H9 (cell line): ENCODE measurements around the gene PSMC1. TPM values are rescaled to one million over a fixed set of nuclear protein-coding genes. Genes with fewer than 3 reads are reported as not detected.

Source experiments
- DNase-seq: peaks from one replicate; pipeline ENCODE4 v3.0.0-alpha.2; 2017
- H2AFZ ChIP-seq: one replicate; pipeline ENCODE4 v1.6.1; 2013; ENCODE audit warnings: mild to moderate bottlenecking, low read length, control low read depth, moderate library complexity
- H2AK5ac ChIP-seq: 2 replicates; pipeline ENCODE4 v1.6.1; 2013; ENCODE audit warnings: low read length, control low read depth, mixed read lengths; ENCODE audit not compliant: insufficient read length
- H2BK120ac ChIP-seq: one replicate; pipeline ENCODE4 v1.6.1; 2013; ENCODE audit warnings: low read depth, mild to moderate bottlenecking, low read length, control low read depth, inconsistent platforms; ENCODE audit not compliant: poor library complexity, severe bottlenecking
- H2BK12ac ChIP-seq: 2 replicates; pipeline ENCODE4 v1.6.1; 2013; ENCODE audit warnings: low read length, control low read depth, mixed read lengths, low read depth; ENCODE audit not compliant: insufficient read length
- H2BK15ac ChIP-seq: 2 replicates; pipeline ENCODE4 v1.6.1; 2013; ENCODE audit warnings: low read depth, low read length, control low read depth
- H2BK20ac ChIP-seq: one replicate; pipeline ENCODE4 v1.6.1; 2013; ENCODE audit warnings: low read depth, mild to moderate bottlenecking, low read length, control low read depth, inconsistent platforms; ENCODE audit not compliant: poor library complexity, severe bottlenecking
- H2BK5ac ChIP-seq: 2 replicates; pipeline ENCODE4 v1.6.1; 2013; ENCODE audit warnings: low read length, control low read depth, mixed read lengths; ENCODE audit not compliant: insufficient read length
- H3K14ac ChIP-seq: 2 replicates; pipeline ENCODE4 v1.6.1; 2013; ENCODE audit warnings: low read length, control low read depth; ENCODE audit not compliant: insufficient read depth
- H3K18ac ChIP-seq: 2 replicates; pipeline ENCODE4 v1.6.1; 2013; ENCODE audit warnings: low read depth, mild to moderate bottlenecking, mixed read lengths, low read length, control low read depth; ENCODE audit not compliant: insufficient read length
- H3K23ac ChIP-seq: 2 replicates; pipeline ENCODE4 v1.6.1; 2013; ENCODE audit warnings: low read length, control low read depth, mixed read lengths, low read depth; ENCODE audit not compliant: insufficient read length
- H3K23me2 ChIP-seq: 2 replicates; pipeline ENCODE4 v1.6.1; 2013; ENCODE audit warnings: low read depth, mild to moderate bottlenecking, mixed read lengths, low read length, control low read depth; ENCODE audit not compliant: insufficient read length, poor library complexity, severe bottlenecking
- H3K27ac ChIP-seq: 2 replicates; pipeline ENCODE4 v1.5.1; 2013; ENCODE audit warnings: low read length, control low read depth, mixed read lengths, low read depth; ENCODE audit not compliant: insufficient read length
- H3K27me3 ChIP-seq: 2 replicates; pipeline ENCODE4 v1.6.1; 2013; ENCODE audit warnings: low read length, control low read depth, inconsistent platforms; ENCODE audit not compliant: insufficient read depth
- H3K4ac ChIP-seq: 2 replicates; pipeline ENCODE4 v1.6.1; 2013; ENCODE audit warnings: low read depth, mild to moderate bottlenecking, control low read depth, inconsistent platforms, low read length, moderate library complexity
- H3K4me1 ChIP-seq: 2 replicates; pipeline ENCODE4 v1.6.1; 2013; ENCODE audit warnings: low read length, control low read depth, inconsistent platforms; ENCODE audit not compliant: insufficient read depth
- H3K4me2 ChIP-seq: 2 replicates; pipeline ENCODE4 v1.6.1; 2013; ENCODE audit warnings: low read length, control low read depth, mixed read lengths; ENCODE audit not compliant: insufficient read length, insufficient read depth
- H3K56ac ChIP-seq: 2 replicates; pipeline ENCODE4 v1.6.1; 2013; ENCODE audit warnings: low read depth, mild to moderate bottlenecking, mixed read lengths, low read length, control low read depth; ENCODE audit not compliant: insufficient read length
- H3K79me1 ChIP-seq: 2 replicates; pipeline ENCODE4 v1.6.1; 2013; ENCODE audit warnings: low read depth, mild to moderate bottlenecking, moderate library complexity, low read length, control low read depth, inconsistent platforms; ENCODE audit not compliant: insufficient read depth, poor library complexity, severe bottlenecking
- H3K79me2 ChIP-seq: 2 replicates; pipeline ENCODE4 v1.6.1; 2013; ENCODE audit warnings: low read length, control low read depth, inconsistent platforms; ENCODE audit not compliant: insufficient read depth
- H3K9ac ChIP-seq: 2 replicates; pipeline ENCODE4 v1.6.1; 2013; ENCODE audit warnings: low read length, control low read depth, mixed read lengths; ENCODE audit not compliant: insufficient read length; ENCODE audit errors: extremely low read depth
- H3K9me3 ChIP-seq: one replicate; pipeline ENCODE4 v1.6.1; 2013; ENCODE audit warnings: low read depth, low read length, inconsistent platforms; ENCODE audit not compliant: control insufficient read depth
- H3T11ph ChIP-seq: one replicate; pipeline ENCODE4 v1.6.1; 2013; ENCODE audit warnings: mild to moderate bottlenecking, low read length, control low read depth, inconsistent platforms
- H4K20me1 ChIP-seq: one replicate; pipeline ENCODE4 v1.6.1; 2013; ENCODE audit not compliant: control insufficient read depth, insufficient read length, insufficient read depth
- H4K5ac ChIP-seq: 2 replicates; pipeline ENCODE4 v1.6.1; 2013; ENCODE audit warnings: low read depth, mild to moderate bottlenecking, mixed read lengths, low read length, control low read depth; ENCODE audit not compliant: insufficient read length
- H4K8ac ChIP-seq: replicated peaks from 2 replicates; pipeline ENCODE4 v1.6.1; 2013; ENCODE audit warnings: low read length, control low read depth, mixed read lengths, low read depth; ENCODE audit not compliant: insufficient read length
- H4K91ac ChIP-seq: 2 replicates; pipeline ENCODE4 v1.6.1; 2013; ENCODE audit warnings: low read depth, mild to moderate bottlenecking, moderate library complexity, mixed read lengths, low read length, control low read depth; ENCODE audit not compliant: insufficient read length
- H3K27ac Mint-ChIP-seq, 3 experiments: 2 replicates in 2 of 3; 3 replicates in 1 of 3; pipeline ENCODE4 v1.8.0; 2020 to 2021; ENCODE audit warnings: mixed read lengths in 3 of 3, mild to moderate bottlenecking in 1 of 3, moderate library complexity in 1 of 3
- H3K27me3 Mint-ChIP-seq: 2 replicates; pipeline ENCODE4 v1.8.0; 2021; ENCODE audit warnings: low read depth, mild to moderate bottlenecking, moderate library complexity, mixed read lengths
- H3K36me3 Mint-ChIP-seq, 3 experiments: 2 replicates in 2 of 3; 3 replicates in 1 of 3; pipeline ENCODE4 v1.8.0; 2020 to 2021; ENCODE audit warnings: low read depth in 3 of 3, mixed read lengths in 3 of 3; ENCODE audit not compliant: insufficient read depth in 1 of 3
- H3K4me1 Mint-ChIP-seq, 2 experiments: 2 replicates each; pipeline ENCODE4 v1.8.0; 2020; ENCODE audit warnings: mixed read lengths in 2 of 2
- H3K4me3 Mint-ChIP-seq, 2 experiments: 2 replicates in 1 of 2; 3 replicates in 1 of 2; pipeline ENCODE4 v1.8.0; 2020 to 2021; ENCODE audit warnings: mild to moderate bottlenecking in 2 of 2, mixed read lengths in 2 of 2, moderate library complexity in 1 of 2
- H3K9me3 Mint-ChIP-seq, 2 experiments: 2 replicates in 1 of 2; 3 replicates in 1 of 2; pipeline ENCODE4 v1.8.0; 2020; ENCODE audit warnings: mild to moderate bottlenecking in 2 of 2, mixed read lengths in 2 of 2, moderate library complexity in 1 of 2
- WGBS: extraction: QIAGEN DNeasy Blood & Tissue Kit; methylation state at CpG from one replicate; pipeline ENCODE4 v1.1.7; 2013; ENCODE audit warnings: missing lambda C conversion rate, low lambda C conversion rate, mixed read lengths; ENCODE audit not compliant: insufficient read length; ENCODE audit errors: extremely low coverage; 5-methylcytosine and 5-hydroxymethylcytosine counted together
- total RNA-seq: library from RNA; stranded (reverse); gene quantifications from 2 replicates; pipeline ENCODE4 v1.2.1, GENCODE V29; 2021
- TF ChIP-seq, protein P1 (sequence below): fragments of 200-600 bp; sonication (generic); conservative IDR thresholded peaks from 3 replicates; pipeline ENCODE4 v1.8.0; 2021; ENCODE audit warnings: antibody characterized with exemption, mild to moderate bottlenecking

Gene PSMC1
- total RNA-seq, 1 experiment from 2014 or later: 113 TPM

DNA sequence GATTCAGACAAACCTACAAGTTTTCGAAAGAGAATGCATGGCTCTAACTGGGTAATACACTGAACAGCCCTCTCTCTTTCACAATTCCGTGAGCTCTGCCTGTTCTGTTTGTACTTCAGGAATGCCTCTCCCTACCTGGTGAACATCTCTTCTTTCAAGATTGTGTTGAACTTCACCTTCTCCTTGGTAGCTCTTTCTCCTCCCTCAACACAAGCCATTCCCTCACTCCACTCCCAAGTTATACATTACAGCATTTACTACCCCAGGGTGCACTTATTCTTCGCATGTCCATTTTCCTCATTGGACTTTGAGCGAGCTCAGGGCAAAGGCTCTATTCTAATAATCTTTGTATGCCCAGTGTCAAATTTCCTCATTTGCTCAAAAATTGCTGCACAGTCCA, 47.1 kb downstream of the PSMC1 start:
- Mint-ChIP-seq H3K36me3 (peaks cover 11 to 47% (median 36%) of the 10 kb centered on the region in 3 experiments; a peak in 6 of 7 replicates), H3K4me3 (peak overlapping the region in 1 of 2 experiments; percentile 12; a peak in 1 of 5 replicates), H3K4me1 (peaks cover 35 to 45% of the 10 kb centered on the region in 2 experiments), H3K9me3 (peaks cover 5 to 8% of the 10 kb centered on the region in 2 experiments), H3K27me3 (no peaks in the 10 kb centered on the region), H3K27ac (peak overlapping the region in 2 of 3 experiments; percentile 20 to 68; a peak in 2 of 7 replicates)
- Histone ChIP-seq H4K5ac (no peak overlapping the region), H3K23me2 (no peaks in the 10 kb centered on the region), H3K4me2 (no peak overlapping the region), H3T11ph (no peak overlapping the region), H3K4me1 (peaks cover 14% of the 10 kb centered on the region; the same call in 1 of the 2 replicates), H2AK5ac (no peak overlapping the region), H4K8ac (no peak overlapping the region), H2BK5ac (no peak overlapping the region), H4K91ac (no peak overlapping the region), H2AFZ (no peak overlapping the region), H3K27ac (no peak overlapping the region), H3K56ac (no peak overlapping the region), H4K20me1 (no peaks in the 10 kb centered on the region), H3K4ac (no peak overlapping the region), H2BK120ac (no peak overlapping the region), H3K9me3 (no peaks in the 10 kb centered on the region), H3K27me3 (no peaks in the 10 kb centered on the region), H3K18ac (no peak overlapping the region), H3K79me1 (no peaks in the 10 kb centered on the region), H2BK12ac (no peak overlapping the region), H2BK15ac (no peak overlapping the region), H2BK20ac (no peak overlapping the region), H3K23ac (no peak overlapping the region), H3K79me2 (no peaks in the 10 kb centered on the region), H3K9ac (no peak overlapping the region), H3K14ac (no peak overlapping the region)
- TF ChIP-seq, protein P1, sequence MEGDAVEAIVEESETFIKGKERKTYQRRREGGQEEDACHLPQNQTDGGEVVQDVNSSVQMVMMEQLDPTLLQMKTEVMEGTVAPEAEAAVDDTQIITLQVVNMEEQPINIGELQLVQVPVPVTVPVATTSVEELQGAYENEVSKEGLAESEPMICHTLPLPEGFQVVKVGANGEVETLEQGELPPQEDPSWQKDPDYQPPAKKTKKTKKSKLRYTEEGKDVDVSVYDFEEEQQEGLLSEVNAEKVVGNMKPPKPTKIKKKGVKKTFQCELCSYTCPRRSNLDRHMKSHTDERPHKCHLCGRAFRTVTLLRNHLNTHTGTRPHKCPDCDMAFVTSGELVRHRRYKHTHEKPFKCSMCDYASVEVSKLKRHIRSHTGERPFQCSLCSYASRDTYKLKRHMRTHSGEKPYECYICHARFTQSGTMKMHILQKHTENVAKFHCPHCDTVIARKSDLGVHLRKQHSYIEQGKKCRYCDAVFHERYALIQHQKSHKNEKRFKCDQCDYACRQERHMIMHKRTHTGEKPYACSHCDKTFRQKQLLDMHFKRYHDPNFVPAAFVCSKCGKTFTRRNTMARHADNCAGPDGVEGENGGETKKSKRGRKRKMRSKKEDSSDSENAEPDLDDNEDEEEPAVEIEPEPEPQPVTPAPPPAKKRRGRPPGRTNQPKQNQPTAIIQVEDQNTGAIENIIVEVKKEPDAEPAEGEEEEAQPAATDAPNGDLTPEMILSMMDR: no peak
- DNase-seq: no peak
- no CpG with 5 or more reads among the region's 4 CpGs for WGBS
